Duodenal mucosa (tissue), 2 donors: ENCODE data around the gene ZNF497.
"Not testable (repeated sequence)": the region's sequence is repeated elsewhere in the genome, so short reads cannot be mapped to it uniquely, and the experiment has no call there.

Experiments
- H3K27ac ChIP-seq: one replicate; pipeline ENCODE4 v1.7.0; 2013; ENCODE audit warnings: low read depth, low read length
- H3K27me3 ChIP-seq, 2 donors: one replicate each; pipeline ENCODE4 v1.7.0; 2013; ENCODE audit warnings: low read length in 2 of 2, control low read depth in 1 of 2; ENCODE audit not compliant: insufficient read depth in 2 of 2, control insufficient read depth in 1 of 2
- H3K36me3 ChIP-seq, 2 donors: one replicate each; pipeline ENCODE4 v1.7.0; 2013; ENCODE audit warnings: low read length in 2 of 2, control low read depth in 1 of 2; ENCODE audit not compliant: insufficient read depth in 2 of 2, control insufficient read depth in 1 of 2
- H3K4me1 ChIP-seq, 2 donors: one replicate each; pipeline ENCODE4 v1.7.0; 2013; ENCODE audit warnings: low read length in 2 of 2, control low read depth in 1 of 2; ENCODE audit not compliant: insufficient read depth in 2 of 2, control insufficient read depth in 1 of 2
- H3K4me3 ChIP-seq, 2 donors: one replicate each; pipeline ENCODE4 v1.7.0; 2013; ENCODE audit warnings: low read length in 2 of 2, low read depth in 1 of 2
- H3K9ac ChIP-seq, 2 donors: one replicate each; pipeline ENCODE4 v1.7.0; 2013; ENCODE audit warnings: low read length in 2 of 2, low read depth in 1 of 2
- H3K9me3 ChIP-seq, 2 donors: one replicate each; pipeline ENCODE4 v1.7.0; 2013; ENCODE audit warnings: low read length in 2 of 2, control low read depth in 1 of 2; ENCODE audit not compliant: control insufficient read depth in 1 of 2

The ZNF497 gene

GRCh38 chr19:58311345-58311865, 51.1 kb downstream of the ZNF497 start:
- H3K36me3 ChIP-seq = peaks cover 56 to 78% of the 10 kb centered on the region in 2 donors
- peaks cover 0 to 7% of the 10 kb centered on the region in 2 donors for H3K4me1 ChIP-seq
- H3K9ac ChIP-seq = no peak overlapping the region
- H3K27me3 ChIP-seq = no peaks in the 10 kb centered on the region
- H3K4me3 ChIP-seq = no peak overlapping the region
- no peak overlapping the region for H3K27ac ChIP-seq
- no peaks in the 10 kb centered on the region for H3K9me3 ChIP-seq

DNA sequence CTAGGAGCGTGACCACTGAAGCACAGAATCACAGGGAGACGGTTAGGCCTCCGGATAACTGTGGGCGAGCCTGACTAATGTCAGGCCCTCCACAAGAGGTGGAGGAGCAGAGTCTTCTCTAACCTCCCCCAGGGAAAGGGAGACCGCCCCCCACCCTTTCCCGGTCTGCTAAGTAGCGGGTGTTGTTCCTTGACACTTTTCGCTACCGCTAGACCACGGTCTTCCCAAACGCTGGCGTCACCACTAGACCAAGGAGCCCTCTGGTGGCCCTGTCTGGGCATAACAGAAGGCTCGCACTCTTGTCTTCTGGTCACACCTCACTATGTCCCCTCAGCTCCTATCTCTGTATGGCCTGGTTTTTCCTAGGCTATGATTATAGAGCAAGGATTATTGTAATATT, 51.9 kb downstream of the ZNF497 start:
- not testable (repeated sequence) for H3K27me3 ChIP-seq, H3K9me3 ChIP-seq, H3K4me3 ChIP-seq, H3K9ac ChIP-seq, H3K27ac ChIP-seq
- H3K36me3 ChIP-seq = peaks cover 56 to 72% of the 10 kb centered on the region in 2 donors
- peaks cover 6 to 14% of the 10 kb centered on the region in 2 donors for H3K4me1 ChIP-seq

DNA sequence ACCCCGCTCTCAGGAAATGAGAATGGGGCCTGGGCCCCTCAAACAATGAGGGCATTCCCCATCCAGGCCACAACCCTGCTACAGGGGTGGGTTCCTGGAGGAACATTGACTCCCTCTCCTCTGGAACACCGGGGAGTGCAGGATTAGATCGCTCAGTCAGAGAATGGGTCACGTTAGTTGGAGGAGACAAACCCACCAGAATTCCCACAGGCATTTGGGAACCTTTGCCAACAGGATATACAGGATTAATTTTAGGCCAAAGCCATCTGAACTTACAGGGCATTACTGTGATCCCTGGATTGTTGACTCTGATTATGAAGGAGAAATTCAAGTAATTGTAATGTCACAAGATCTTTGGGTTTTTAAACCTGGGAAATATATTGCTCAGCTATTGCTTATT, 54.8 kb downstream of the ZNF497 start:
- peaks cover 41 to 45% of the 10 kb centered on the region in 2 donors for H3K36me3 ChIP-seq
- no peak overlapping the region for H3K27ac ChIP-seq
- H3K27me3 ChIP-seq = no peaks in the 10 kb centered on the region
- peaks cover 6 to 22% of the 10 kb centered on the region in 2 donors for H3K4me1 ChIP-seq
- H3K9me3 ChIP-seq = no peaks in the 10 kb centered on the region
- no peak overlapping the region for H3K4me3 ChIP-seq
- no peak overlapping the region for H3K9ac ChIP-seq

DNA sequence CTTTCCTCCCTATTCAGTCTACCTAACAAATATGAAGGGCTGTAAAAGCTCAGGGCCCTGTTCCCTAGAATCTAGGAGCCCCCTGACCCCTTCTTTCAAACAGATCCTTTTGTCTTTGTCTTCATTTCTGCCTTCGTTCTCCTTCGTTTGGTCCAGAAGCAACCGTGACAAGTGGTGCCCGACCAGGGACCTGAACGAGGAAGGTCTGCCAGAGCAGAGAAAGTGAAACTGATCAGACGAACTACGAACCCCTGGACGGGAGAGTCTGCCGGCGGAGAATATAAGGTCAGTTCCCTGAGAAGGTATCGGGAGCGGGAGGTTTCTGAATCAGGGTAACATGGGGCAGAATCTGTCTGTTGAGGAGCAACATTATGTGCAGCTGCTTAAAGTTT, 56.6 kb downstream of the ZNF497 start:
- Histone ChIP-seq H3K27ac (no peak overlapping the region), H3K4me3 (peak overlapping the region; percentile 90 to 98), H3K9ac (peak overlapping the region; percentile 80 to 92), H3K9me3 (peaks cover 0 to 4% of the 10 kb centered on the region in 2 donors), H3K4me1 (peaks cover 6 to 22% of the 10 kb centered on the region in 2 donors), H3K27me3 (no peaks in the 10 kb centered on the region), H3K36me3 (peaks cover 25 to 31% of the 10 kb centered on the region in 2 donors)

- Histone ChIP-seq H3K27ac (peak within 1 kb of the TSS; percentile 79), H3K9ac (peak within 1 kb of the TSS; percentile 80 to 92), H3K9me3 (peaks cover 0 to 6% of the 10 kb centered on the region in 2 donors), H3K36me3 (peaks cover 31 to 37% of the 10 kb centered on the region in 2 donors), H3K27me3 (no peaks in the 10 kb centered on the region), H3K4me1 (peaks cover 6 to 22% of the 10 kb centered on the region in 2 donors), H3K4me3 (peak within 1 kb of the TSS; percentile 90 to 98)
Measured at GRCh38 chr19:58305065-58305931, 57.3 kb downstream of the ZNF497 start, which contains the start of gene ERVK3-1. ERVK3-1 (plus strand) TSS chr19:58305377; CDS start chr19:58312169, 6,792 bp downstream.

- Histone ChIP-seq H3K27me3 (no peaks in the 10 kb centered on the region), H3K4me1 (peaks cover 6 to 22% of the 10 kb centered on the region in 2 donors), H3K4me3 (peak overlapping the region; percentile 68 to 90), H3K36me3 (peaks cover 37 to 38% of the 10 kb centered on the region in 2 donors), H3K9me3 (peaks cover 0 to 11% of the 10 kb centered on the region in 2 donors), H3K9ac (peak overlapping the region; percentile 9 to 80), H3K27ac (peak overlapping the region; percentile 79)
Measured at GRCh38 chr19:58304748-58305064, 57.8 kb downstream of the ZNF497 start.
